PC-9 (cell line): ENCODE measurements around the gene KIFC3. TPM values are rescaled to one million over a fixed set of nuclear protein-coding genes. Genes with fewer than 3 reads are reported as not detected.
A peak's percentile ranks its signal among the peaks of the same experiment; 100 is the strongest.
"Not testable (repeated sequence)": the region's sequence is repeated elsewhere in the genome, so short reads cannot be mapped to it uniquely, and the experiment has no call there.

Experiments
- Bru-seq: library from RNA; stranded (reverse); fragments of 400-500 nt; gene quantifications from one replicate; lab custom pipeline; 2021; lab: Mats Ljungman, UMichigan
- BruChase-seq, 2 experiments: library from RNA; stranded (reverse); fragments of 400-500 nt; gene quantifications; one replicate each; lab custom pipeline; 2021; lab: Mats Ljungman, UMichigan
- BruUV-seq: library from RNA; stranded (reverse); fragments of 400-500 nt; replicated peaks from 2 replicates; lab custom pipeline; 2021; lab: Mats Ljungman, UMichigan
- CTCF ChIA-PET: fragments of 300-600 bp; sonication (Branson Sonifier 250); formaldehyde crosslinking; loops from one replicate; lab custom pipeline; 2022; ENCODE audit warnings: antibody characterized with exemption; lab: Charles Lee
- POLR2A ChIA-PET: fragments of 300-600 bp; sonication (Branson Sonifier 250); formaldehyde crosslinking; loops from one replicate; lab custom pipeline; 2022; ENCODE audit warnings: antibody characterized with exemption; ENCODE audit not compliant: unreplicated experiment; lab: Charles Lee
- DNase-seq, 2 experiments: peaks; one replicate each; pipeline versions ENCODE4 v3.0.0 to v3.0.0-alpha.2; 2015 to 2022; ENCODE audit warnings: mixed read lengths in 1 of 2
- H2AFZ ChIP-seq: fragments of 200-600 bp; sonication (generic); 2 replicates; pipeline ENCODE4 v1.8.1; 2017; ENCODE audit warnings: antibody characterized with exemption
- H3F3A ChIP-seq: fragments of 200-600 bp; sonication (generic); 2 replicates; pipeline ENCODE4 v1.8.1; 2017; ENCODE audit warnings: antibody characterized with exemption, mild to moderate bottlenecking, low read depth; ENCODE audit not compliant: insufficient read depth
- H3K27ac ChIP-seq: fragments of 200-600 bp; sonication (generic); 2 replicates; pipeline ENCODE4 v1.6.1; 2016; ENCODE audit warnings: mixed run types
- H3K27me3 ChIP-seq: fragments of 200-600 bp; sonication (generic); 2 replicates; pipeline ENCODE4 v1.6.1; 2016; ENCODE audit warnings: low read depth, mixed run types; ENCODE audit not compliant: insufficient read depth
- H3K36me3 ChIP-seq: fragments of 200-600 bp; sonication (generic); 2 replicates; pipeline ENCODE4 v1.6.1; 2016; ENCODE audit warnings: low read depth, mixed run types
- H3K4me1 ChIP-seq: fragments of 200-600 bp; sonication (generic); replicated peaks from 2 replicates; pipeline ENCODE4 v1.6.1; 2016; ENCODE audit warnings: mixed run types; ENCODE audit not compliant: insufficient read depth
- H3K4me2 ChIP-seq: fragments of 200-600 bp; sonication (generic); 2 replicates; pipeline ENCODE4 v1.6.1; 2017; ENCODE audit warnings: mixed run types
- H3K4me3 ChIP-seq: fragments of 200-600 bp; sonication (generic); 2 replicates; pipeline ENCODE4 v1.6.1; 2016; ENCODE audit warnings: mixed run types
- H3K79me2 ChIP-seq: fragments of 200-600 bp; sonication (generic); 2 replicates; pipeline ENCODE4 v1.6.1; 2017; ENCODE audit warnings: low read depth, mixed run types
- H3K9me2 ChIP-seq: fragments of 200-600 bp; sonication (generic); 2 replicates; pipeline ENCODE4 v1.8.1; 2017; ENCODE audit warnings: mild to moderate bottlenecking; ENCODE audit not compliant: insufficient read depth
- H3K9me3 ChIP-seq: fragments of 200-600 bp; sonication (generic); 2 replicates; pipeline ENCODE4 v1.8.1; 2016; ENCODE audit warnings: low read depth; ENCODE audit not compliant: insufficient read depth
- H4K20me1 ChIP-seq: fragments of 200-600 bp; sonication (generic); 2 replicates; pipeline ENCODE4 v1.8.1; 2017; ENCODE audit not compliant: insufficient read depth
- EZH2 ChIP-seq: fragments of 200-600 bp; sonication (generic); IDR thresholded peaks from 2 replicates; pipeline ENCODE4 v1.8.0; 2017; ENCODE audit warnings: antibody characterized with exemption, low read depth
- intact Hi-C: fragments of 100-400 bp; cut with micrococcal nuclease; formaldehyde crosslinking; loops from one replicate; pipeline ENCODE4 v1.10.0; 2022; ENCODE audit not compliant: unreplicated experiment
- long read RNA-seq: library from polyadenylated mRNA; stranded (forward); transcript quantifications from one replicate; pipeline ENCODE4 v2.0.0, GENCODE V29; 2022
- total RNA-seq: library from RNA; stranded (reverse); gene quantifications from 2 replicates; pipeline ENCODE4 v1.2.3, GENCODE V29; 2021
- TF ChIP-seq, protein P1 (sequence below): fragments of 200-600 bp; sonication (generic); conservative IDR thresholded peaks from 2 replicates; pipeline ENCODE4 v1.6.1; 2017; ENCODE audit warnings: mixed run types, antibody characterized with exemption, mild to moderate bottlenecking, moderate library complexity

KIFC3 gene, protein sequence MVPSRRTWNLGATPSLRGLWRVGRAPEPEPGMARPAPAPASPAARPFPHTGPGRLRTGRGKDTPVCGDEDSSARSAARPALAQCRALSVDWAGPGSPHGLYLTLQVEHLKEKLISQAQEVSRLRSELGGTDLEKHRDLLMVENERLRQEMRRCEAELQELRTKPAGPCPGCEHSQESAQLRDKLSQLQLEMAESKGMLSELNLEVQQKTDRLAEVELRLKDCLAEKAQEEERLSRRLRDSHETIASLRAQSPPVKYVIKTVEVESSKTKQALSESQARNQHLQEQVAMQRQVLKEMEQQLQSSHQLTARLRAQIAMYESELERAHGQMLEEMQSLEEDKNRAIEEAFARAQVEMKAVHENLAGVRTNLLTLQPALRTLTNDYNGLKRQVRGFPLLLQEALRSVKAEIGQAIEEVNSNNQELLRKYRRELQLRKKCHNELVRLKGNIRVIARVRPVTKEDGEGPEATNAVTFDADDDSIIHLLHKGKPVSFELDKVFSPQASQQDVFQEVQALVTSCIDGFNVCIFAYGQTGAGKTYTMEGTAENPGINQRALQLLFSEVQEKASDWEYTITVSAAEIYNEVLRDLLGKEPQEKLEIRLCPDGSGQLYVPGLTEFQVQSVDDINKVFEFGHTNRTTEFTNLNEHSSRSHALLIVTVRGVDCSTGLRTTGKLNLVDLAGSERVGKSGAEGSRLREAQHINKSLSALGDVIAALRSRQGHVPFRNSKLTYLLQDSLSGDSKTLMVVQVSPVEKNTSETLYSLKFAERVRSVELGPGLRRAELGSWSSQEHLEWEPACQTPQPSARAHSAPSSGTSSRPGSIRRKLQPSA
- total RNA-seq: 52.5 and 65.5 TPM in 2 replicates
- Bru-seq, nascent RNA: percentile 67 among the genes with signal in this experiment
- percentile 72 among the genes with signal in this experiment for BruChase-seq, experiment 1, labeled RNA remaining after a 2-hour chase
- BruChase-seq, experiment 2, labeled RNA remaining after a 6-hour chase: percentile 77 among the genes with signal in this experiment
- long read RNA-seq, transcript KIFC3-203 (20 exons, 3,379 nt): major isoform, 9 of 58 reads
- long read RNA-seq, partial matches to known transcripts: 9 of 58 reads
- long read RNA-seq, other reads (novel, unspliced or antisense): 37 of 58 reads

DNA sequence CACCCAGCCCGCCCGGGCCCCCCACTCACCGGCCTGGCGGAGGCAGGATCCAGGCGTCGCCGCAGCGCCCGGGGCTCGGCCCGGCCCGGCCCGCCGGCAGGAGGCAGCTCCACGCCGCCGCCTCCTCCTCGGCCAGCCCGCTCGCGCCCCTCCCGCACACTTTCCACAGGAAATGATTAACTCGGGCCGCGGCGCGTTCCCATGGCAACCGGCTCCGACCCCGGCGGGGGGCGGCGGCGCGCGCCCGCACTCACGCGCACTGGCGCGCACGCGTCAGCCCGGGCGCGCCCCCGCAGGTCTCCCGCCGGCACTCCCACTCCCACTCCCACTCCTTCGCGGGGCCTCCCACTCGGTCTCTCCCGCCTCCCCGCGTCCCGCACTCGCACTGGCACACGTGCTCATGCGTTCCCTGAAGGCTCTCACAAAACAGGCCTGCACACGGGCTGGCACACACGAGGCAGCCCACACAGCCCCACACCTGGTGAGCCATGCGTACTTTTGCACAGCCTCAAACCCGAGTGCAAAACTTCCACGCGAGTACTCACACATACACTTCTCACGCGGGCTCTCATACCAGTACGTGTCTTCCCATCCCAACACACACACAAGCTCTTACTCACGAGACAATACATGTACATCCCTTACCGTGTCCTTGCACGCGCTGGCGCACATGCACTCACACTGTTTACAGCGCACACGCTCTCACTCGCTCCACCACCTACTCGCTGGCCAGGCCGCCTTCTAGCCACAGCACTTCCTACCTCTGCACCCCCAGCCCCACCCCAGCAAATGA lies at the start of gene KIFC3:
Gene KIFC3 (minus strand): TSS at position 151 of the 793 bp plus-strand sequence. CDS start 4,248 bp downstream, outside the sequence.
- no TSS peak for BruUV-seq
- ChIA-PET CTCF (no interaction called here), POLR2A (no interaction called here)
- no peaks in the 10 kb centered on the region for H3K9me2 ChIP-seq
- H3K36me3 ChIP-seq: no peaks in the 10 kb centered on the region
- no peaks in the 10 kb centered on the region for H4K20me1 ChIP-seq
- intact Hi-C loops: no loop called here
- no peak for TF ChIP-seq EZH2
- TF ChIP-seq, protein P1, sequence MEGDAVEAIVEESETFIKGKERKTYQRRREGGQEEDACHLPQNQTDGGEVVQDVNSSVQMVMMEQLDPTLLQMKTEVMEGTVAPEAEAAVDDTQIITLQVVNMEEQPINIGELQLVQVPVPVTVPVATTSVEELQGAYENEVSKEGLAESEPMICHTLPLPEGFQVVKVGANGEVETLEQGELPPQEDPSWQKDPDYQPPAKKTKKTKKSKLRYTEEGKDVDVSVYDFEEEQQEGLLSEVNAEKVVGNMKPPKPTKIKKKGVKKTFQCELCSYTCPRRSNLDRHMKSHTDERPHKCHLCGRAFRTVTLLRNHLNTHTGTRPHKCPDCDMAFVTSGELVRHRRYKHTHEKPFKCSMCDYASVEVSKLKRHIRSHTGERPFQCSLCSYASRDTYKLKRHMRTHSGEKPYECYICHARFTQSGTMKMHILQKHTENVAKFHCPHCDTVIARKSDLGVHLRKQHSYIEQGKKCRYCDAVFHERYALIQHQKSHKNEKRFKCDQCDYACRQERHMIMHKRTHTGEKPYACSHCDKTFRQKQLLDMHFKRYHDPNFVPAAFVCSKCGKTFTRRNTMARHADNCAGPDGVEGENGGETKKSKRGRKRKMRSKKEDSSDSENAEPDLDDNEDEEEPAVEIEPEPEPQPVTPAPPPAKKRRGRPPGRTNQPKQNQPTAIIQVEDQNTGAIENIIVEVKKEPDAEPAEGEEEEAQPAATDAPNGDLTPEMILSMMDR: no peak
- peak within 1 kb of the TSS; percentile 85 for H3K27ac ChIP-seq
- no peaks in the 10 kb centered on the region for H3K9me3 ChIP-seq
- H3F3A ChIP-seq: peaks cover 46% of the 10 kb centered on the region
- peak within 1 kb of the TSS; percentile 100 for H3K4me2 ChIP-seq
- H3K4me1 ChIP-seq: peaks cover 57% of the 10 kb centered on the region
- peak in 1 of 2 experiments; percentile 62 for DNase-seq
- peak within 1 kb of the TSS; percentile 69; the same call in 1 of the 2 replicates for H2AFZ ChIP-seq
- H3K79me2 ChIP-seq: peaks cover 29% of the 10 kb centered on the region
- H3K27me3 ChIP-seq: no peaks in the 10 kb centered on the region
- peak within 1 kb of the TSS; percentile 63 for H3K4me3 ChIP-seq

DNA sequence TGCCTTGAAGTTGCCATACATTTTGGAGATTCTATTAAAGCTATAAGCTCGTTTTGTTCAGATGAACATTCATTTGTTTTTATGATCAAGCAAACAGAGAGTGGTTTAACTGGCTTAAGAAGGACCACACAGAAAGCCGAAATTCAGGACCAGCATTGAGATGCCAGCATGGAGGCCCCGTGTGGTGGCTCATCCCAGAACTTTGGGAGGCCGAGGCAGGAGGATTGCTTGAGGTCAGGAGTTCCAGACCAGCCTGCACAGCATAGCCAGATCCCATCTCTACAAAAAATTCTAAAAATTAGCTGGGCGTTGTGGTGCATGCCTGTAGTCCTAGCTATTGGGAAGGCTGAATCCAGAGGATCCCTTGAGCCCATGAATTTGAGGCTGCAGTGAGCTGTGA lies 45.9 kb upstream of the KIFC3 start:
- no peaks in the 10 kb centered on the region for H3K36me3 ChIP-seq
- no peaks in the 10 kb centered on the region for H3K27me3 ChIP-seq
- CTCF ChIA-PET: no interaction called here
- no peaks in the 10 kb centered on the region for H3K79me2 ChIP-seq
- no TSS peak for BruUV-seq
- H3K27ac ChIP-seq: no peak overlapping the region
- no peaks in the 10 kb centered on the region for H3F3A ChIP-seq
- H4K20me1 ChIP-seq: no peaks in the 10 kb centered on the region
- TF ChIP-seq EZH2: no peak
- TF ChIP-seq, protein P1: no peak
- no peak overlapping the region for H3K4me2 ChIP-seq
- no peak overlapping the region for H2AFZ ChIP-seq
- peaks cover 10% of the 10 kb centered on the region; the same call in 1 of the 2 replicates for H3K4me1 ChIP-seq
- DNase-seq: no peak
- intact Hi-C loops: no loop called here
- POLR2A ChIA-PET: interaction anchor here (0.6 kb wide), 1 partner anchor 1119 kb away, joined by 3 read pairs; no protein-coding TSS in a partner anchor
- H3K9me3 ChIP-seq: no peaks in the 10 kb centered on the region
- no peak overlapping the region for H3K4me3 ChIP-seq
- H3K9me2 ChIP-seq: no peaks in the 10 kb centered on the region

DNA sequence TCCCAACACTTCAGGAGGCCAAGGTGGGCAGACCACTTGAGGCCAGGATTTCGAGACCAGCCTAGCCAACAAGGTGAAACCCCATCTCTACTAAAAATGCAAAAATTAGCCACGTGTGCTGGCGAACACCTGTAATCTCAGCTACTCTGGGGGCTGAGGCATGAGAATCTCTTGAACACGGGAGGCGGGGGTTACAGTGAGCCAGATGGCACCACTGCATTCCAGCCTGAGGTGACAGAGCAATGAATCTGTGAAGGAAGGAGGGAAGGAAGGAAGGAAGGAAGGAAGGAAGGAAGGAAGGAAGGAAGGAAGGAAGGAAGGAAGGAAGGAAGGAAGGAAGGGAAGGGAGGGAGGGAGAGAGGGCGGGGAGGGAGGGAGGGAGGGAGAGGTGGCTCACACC lies 44.6 kb upstream of the KIFC3 start:
- H4K20me1 ChIP-seq, H3K4me2 ChIP-seq, H3K27me3 ChIP-seq, DNase-seq, H3F3A ChIP-seq, H3K36me3 ChIP-seq, intact Hi-C loops, H3K27ac ChIP-seq, BruUV-seq, H3K9me3 ChIP-seq, H3K4me3 ChIP-seq, H3K4me1 ChIP-seq, H3K9me2 ChIP-seq, H3K79me2 ChIP-seq, CTCF ChIA-PET, H2AFZ ChIP-seq: not testable (repeated sequence)
- POLR2A ChIA-PET: interaction anchor here (0.6 kb wide), 1 partner anchor 606 kb away, joined by 4 read pairs; no protein-coding TSS in a partner anchor
